Measurements from ENCODE around the gene TYW3. TPM values are rescaled to one million over a fixed set of nuclear protein-coding genes. Genes with fewer than 3 reads are reported as not detected.

TYW3 gene
- total and polyA plus RNA-seq, 2 of the 8 experiments (the other 6 are each of a cell fraction or from before 2014, with no cell fraction given): 6.9 to 31.4 TPM

DNA sequence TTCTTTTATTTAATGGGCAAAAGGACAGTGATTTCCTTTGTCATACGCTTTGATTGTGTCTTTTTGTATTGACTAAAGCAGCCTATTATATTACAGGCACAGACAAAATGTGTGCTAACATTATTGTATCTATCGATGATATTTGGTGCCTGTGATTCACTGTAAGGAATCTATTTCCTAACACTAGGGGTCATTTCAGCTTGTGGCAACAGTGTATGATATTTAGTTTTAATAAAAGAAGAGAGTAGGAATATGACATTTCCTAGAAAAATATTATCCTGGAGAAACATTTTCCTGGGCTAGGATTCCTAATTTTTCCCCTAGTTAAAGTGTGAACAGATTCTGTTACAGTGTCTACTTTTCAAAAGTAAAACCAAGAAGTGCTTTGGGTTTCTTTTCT is 42.8 kb downstream of the TYW3 start:
- H3K23me2 ChIP-seq (ENCODE audit: low read depth, low read length): no peaks in the 10 kb centered on the region
- no peaks in the 10 kb centered on the region for H3K27me3 ChIP-seq (replicated peaks in 1 of 4; ENCODE audit: control insufficient read depth in 3 of 4, extremely low read depth in 1 of 4, insufficient read depth in 3 of 4, low read length in 3 of 4)
- H2BK15ac ChIP-seq (ENCODE audit: low read length): no peak overlapping the region
- no peak overlapping the region for H3K4ac ChIP-seq (replicated peaks; ENCODE audit: insufficient read length, low read depth, low read length)
- no peaks in the 10 kb centered on the region for H3K36me3 ChIP-seq (ENCODE audit: control insufficient read depth in 2 of 4, insufficient read depth in 4 of 4, low read length in 3 of 4)
- ChIA-PET CTCF (ENCODE audit: partially characterized antibody) (interaction anchor here (0.6 to 4.0 kb wide), 11 partner anchors 9 to 911 kb away, joined by 3 to 26 read pairs (median 4); no protein-coding TSS in a partner anchor), POLR2A (ENCODE audit: partially characterized antibody) (no interaction called here)
- H3K79me1 ChIP-seq (ENCODE audit: low read depth, low read length): no peaks in the 10 kb centered on the region
- H2BK5ac ChIP-seq (ENCODE audit: low read depth, low read length): no peak overlapping the region
- no peak overlapping the region for H4K8ac ChIP-seq (ENCODE audit: extremely low read depth, insufficient read depth, low read length)
- no peak overlapping the region for H4K91ac ChIP-seq (replicated peaks; ENCODE audit: insufficient read length, low read length)
- no peak overlapping the region for H3K18ac ChIP-seq (ENCODE audit: extremely low read depth, low read length)
- H3K56ac ChIP-seq (replicated peaks; ENCODE audit: insufficient read length, low read depth, low read length): no peak overlapping the region
- no peak overlapping the region for H3K23ac ChIP-seq (ENCODE audit: insufficient read length)
- H3K4me2 ChIP-seq (ENCODE audit: insufficient read depth in 1 of 2, low read depth in 2 of 2, low read length in 2 of 2): no peak overlapping the region
- H3K79me2 ChIP-seq (ENCODE audit: control insufficient read depth in 1 of 2, insufficient read depth in 2 of 2, low read length in 2 of 2): no peaks in the 10 kb centered on the region
- H4K20me1 ChIP-seq (replicated peaks in 1 of 2; ENCODE audit: control insufficient read depth in 1 of 2, insufficient read depth in 2 of 2, low read length in 2 of 2): no peaks in the 10 kb centered on the region
- no peak overlapping the region for H4K5ac ChIP-seq (ENCODE audit: insufficient read length, low read depth, low read length)
- no peak overlapping the region for H3K4me3 ChIP-seq (ENCODE audit: extremely low read depth in 1 of 4, insufficient read depth in 2 of 4, low read depth in 3 of 4, low read length in 4 of 4)
- no peak overlapping the region for H2BK120ac ChIP-seq (replicated peaks; ENCODE audit: low read depth, low read length)
- H3K27ac ChIP-seq (ENCODE audit: low read depth, low read length): no peak overlapping the region
- H2BK12ac ChIP-seq (ENCODE audit: low read depth, low read length): no peak overlapping the region
- no peak overlapping the region for H2BK20ac ChIP-seq (ENCODE audit: low read length)
- no peak for DNase-seq (ENCODE audit: low read depth in 1 of 2, low spot score in 2 of 2)
- H3K4me1 ChIP-seq (replicated peaks in 1 of 4; ENCODE audit: control insufficient read depth in 3 of 4, insufficient read depth in 4 of 4, low read length in 3 of 4): peaks cover 0 to 2% (median 1%) of the 10 kb centered on the region in 4 experiments; a peak in 4 of 7 replicates
- WGBS, 2 experiments (ENCODE audit: extremely low coverage in 1 of 2, insufficient coverage in 1 of 2, insufficient read length in 1 of 2, insufficient replicate concordance in 2 of 2, low coverage in 1 of 2, low lambda C conversion rate in 2 of 2, missing lambda C conversion rate in 1 of 2): 94% methylated on average over 2 of the region's 2 CpGs; no CpG with 5 or more reads in 1 of the 2 experiments
- H2AK5ac ChIP-seq (ENCODE audit: low read depth, low read length): no peak overlapping the region
- FAIRE-seq: no peak
- H3K9ac ChIP-seq (replicated peaks in 1 of 4; ENCODE audit: extremely low read depth in 1 of 4, low read depth in 3 of 4, low read length in 3 of 4): no peak overlapping the region
- no peak overlapping the region for H3K14ac ChIP-seq (ENCODE audit: insufficient read length)
- no peak overlapping the region for H2AFZ ChIP-seq (ENCODE audit: low read length)
- no peaks in the 10 kb centered on the region for H3K9me3 ChIP-seq (ENCODE audit: insufficient read depth in 2 of 2, low read depth in 1 of 2, low read length in 1 of 2)
- TF ChIP-seq POLR2A (IDR thresholded peaks at IDR 0.05; ENCODE audit: control extremely low read depth in 1 of 2, low read depth in 2 of 2, low read length in 2 of 2): no peak
- TF ChIP-seq ATF2 (IDR thresholded peaks at IDR 0.05; ENCODE audit: low read length): no peak
- TF ChIP-seq, protein P1, sequence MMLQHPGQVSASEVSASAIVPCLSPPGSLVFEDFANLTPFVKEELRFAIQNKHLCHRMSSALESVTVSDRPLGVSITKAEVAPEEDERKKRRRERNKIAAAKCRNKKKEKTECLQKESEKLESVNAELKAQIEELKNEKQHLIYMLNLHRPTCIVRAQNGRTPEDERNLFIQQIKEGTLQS (IDR thresholded peaks at IDR 0.05; ENCODE audit: insufficient read depth, low read depth, low read length): no peak
- no peak for TF ChIP-seq SP1 (IDR thresholded peaks at IDR 0.05; ENCODE audit: low read depth, low read length)
- TF ChIP-seq, protein P2, sequence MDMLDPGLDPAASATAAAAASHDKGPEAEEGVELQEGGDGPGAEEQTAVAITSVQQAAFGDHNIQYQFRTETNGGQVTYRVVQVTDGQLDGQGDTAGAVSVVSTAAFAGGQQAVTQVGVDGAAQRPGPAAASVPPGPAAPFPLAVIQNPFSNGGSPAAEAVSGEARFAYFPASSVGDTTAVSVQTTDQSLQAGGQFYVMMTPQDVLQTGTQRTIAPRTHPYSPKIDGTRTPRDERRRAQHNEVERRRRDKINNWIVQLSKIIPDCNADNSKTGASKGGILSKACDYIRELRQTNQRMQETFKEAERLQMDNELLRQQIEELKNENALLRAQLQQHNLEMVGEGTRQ (IDR thresholded peaks at IDR 0.05; ENCODE audit: low read length): no peak
- no peak for TF ChIP-seq HDAC2 (IDR thresholded peaks at IDR 0.05; ENCODE audit: borderline replicate concordance in 1 of 2, low read depth in 2 of 2, low read length in 2 of 2)
- TF ChIP-seq CBX8 (IDR thresholded peaks at IDR 0.05; ENCODE audit: borderline replicate concordance, low read depth, low read length): no peak
- no peak for TF ChIP-seq PHF8 (conservative IDR thresholded peaks at IDR 0.05; ENCODE audit: low read depth, low read length)
- no peak for TF ChIP-seq TAF7 (optimal IDR thresholded peaks at IDR 0.05; ENCODE audit: borderline replicate concordance, low read depth, low read length)
- no peak for TF ChIP-seq NANOG (IDR thresholded peaks at IDR 0.05; ENCODE audit: insufficient read depth, low read depth, low read length, poor library complexity, severe bottlenecking)
